Measurements from ENCODE around the gene CTPS1.

GRCh38 chr1:40986328-40986783 lies 6.9 kb downstream of the CTPS1 start:
- TF ChIP-seq CTCF (IDR thresholded peaks at IDR 0.05) (no peak), TP53 (CRISPR knock-in tag; IDR thresholded peaks at IDR 0.05) (no peak), MYC (IDR thresholded peaks at IDR 0.05; ENCODE audit: borderline replicate concordance, low read length) (no peak), PHF8 (IDR thresholded peaks at IDR 0.05; ENCODE audit: borderline replicate concordance, low read depth) (no peak), EP300 (IDR thresholded peaks at IDR 0.05) (no peak), POLR2A (IDR thresholded peaks at IDR 0.05; ENCODE audit: low read length) (no peak), EHMT2 (IDR thresholded peaks at IDR 0.05; ENCODE audit: low read depth) (no peak), KDM5A (IDR thresholded peaks at IDR 0.05) (no peak)

Data from A549 (cell line).